ENCODE data around the gene CRYBA4. TPM values are rescaled to one million over a fixed set of nuclear protein-coding genes. Genes with fewer than 3 reads are reported as not detected.
A peak's percentile ranks its signal among the peaks of the same experiment; 100 is the strongest.

The CRYBA4 gene
- total RNA-seq, 4 donors from 2014 or later, result not detected

DNA sequence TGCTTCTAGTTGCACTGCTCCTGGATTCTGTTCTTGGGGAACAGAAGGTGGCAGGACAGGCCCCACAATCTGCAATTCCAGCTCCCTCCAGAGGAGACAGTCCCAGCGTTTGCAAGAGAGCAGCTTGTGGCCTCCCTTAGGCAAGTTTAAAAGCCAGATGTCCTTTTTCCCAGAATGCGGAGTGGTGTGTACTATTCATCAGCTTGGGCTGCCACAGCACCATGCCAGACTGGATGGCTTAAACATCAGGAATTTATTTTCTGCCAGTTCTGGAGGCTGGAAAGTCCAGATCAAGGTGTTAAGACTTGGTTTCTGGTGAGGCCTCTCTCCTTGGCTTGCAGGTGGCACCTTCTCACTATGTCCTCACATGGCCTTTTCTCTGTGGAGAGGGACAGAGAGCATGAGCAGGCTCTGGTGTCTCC is 47.3 kb downstream of the CRYBA4 start:
- H3K4me3 ChIP-seq, result no peak overlapping the region
- H3K4me1 ChIP-seq, result peaks cover 0 to 14% (median 14%) of the 10 kb centered on the region in 4 donors
- no peak for TF ChIP-seq EP300 (IDR thresholded peaks at IDR 0.05)
- TF ChIP-seq, protein P1, sequence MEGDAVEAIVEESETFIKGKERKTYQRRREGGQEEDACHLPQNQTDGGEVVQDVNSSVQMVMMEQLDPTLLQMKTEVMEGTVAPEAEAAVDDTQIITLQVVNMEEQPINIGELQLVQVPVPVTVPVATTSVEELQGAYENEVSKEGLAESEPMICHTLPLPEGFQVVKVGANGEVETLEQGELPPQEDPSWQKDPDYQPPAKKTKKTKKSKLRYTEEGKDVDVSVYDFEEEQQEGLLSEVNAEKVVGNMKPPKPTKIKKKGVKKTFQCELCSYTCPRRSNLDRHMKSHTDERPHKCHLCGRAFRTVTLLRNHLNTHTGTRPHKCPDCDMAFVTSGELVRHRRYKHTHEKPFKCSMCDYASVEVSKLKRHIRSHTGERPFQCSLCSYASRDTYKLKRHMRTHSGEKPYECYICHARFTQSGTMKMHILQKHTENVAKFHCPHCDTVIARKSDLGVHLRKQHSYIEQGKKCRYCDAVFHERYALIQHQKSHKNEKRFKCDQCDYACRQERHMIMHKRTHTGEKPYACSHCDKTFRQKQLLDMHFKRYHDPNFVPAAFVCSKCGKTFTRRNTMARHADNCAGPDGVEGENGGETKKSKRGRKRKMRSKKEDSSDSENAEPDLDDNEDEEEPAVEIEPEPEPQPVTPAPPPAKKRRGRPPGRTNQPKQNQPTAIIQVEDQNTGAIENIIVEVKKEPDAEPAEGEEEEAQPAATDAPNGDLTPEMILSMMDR (IDR thresholded peaks at IDR 0.05), result no peak
- no peak for TF ChIP-seq POLR2A (IDR thresholded peaks at IDR 0.05)
- peaks cover 0 to 38% of the 10 kb centered on the region in 2 donors for H3K27me3 ChIP-seq
- no peaks in the 10 kb centered on the region for H3K9me3 ChIP-seq
- no peaks in the 10 kb centered on the region for H3K36me3 ChIP-seq
- no peak for DNase-seq (ENCODE audit: low spot score in 2 of 2)
- 28 to 39% methylated on average over 2 of the region's 2 CpGs for WGBS, 2 donors
- no peak overlapping the region for H3K27ac ChIP-seq

DNA sequence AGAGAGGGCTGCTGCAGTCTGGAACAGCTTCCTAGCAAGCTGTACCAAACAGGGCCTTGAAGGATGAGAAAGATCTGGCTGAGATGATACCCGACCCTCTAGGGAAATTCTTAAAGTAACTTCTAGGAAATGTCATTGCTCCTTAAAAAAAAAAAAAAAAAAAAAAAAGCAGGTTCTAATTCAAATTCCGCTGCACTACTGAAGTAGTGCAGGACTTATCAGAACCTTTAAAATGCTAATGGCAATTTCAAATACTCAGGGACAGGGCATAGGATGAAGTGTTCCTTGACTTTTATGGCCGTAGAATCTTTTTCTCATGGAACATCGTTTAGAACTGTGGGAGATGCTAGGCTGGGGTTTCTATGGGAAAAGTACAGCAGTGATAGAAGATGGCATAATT is 48.7 kb downstream of the CRYBA4 start:
- H3K9me3 ChIP-seq, result no peaks in the 10 kb centered on the region
- H3K4me3 ChIP-seq, result no peak overlapping the region
- H3K4me1 ChIP-seq, result peaks cover 0 to 28% (median 23%) of the 10 kb centered on the region in 4 donors
- H3K36me3 ChIP-seq, result no peaks in the 10 kb centered on the region
- 81 to 84% methylated on average over 4 of the region's 4 CpGs for WGBS, 2 donors
- peaks cover 0 to 27% of the 10 kb centered on the region in 2 donors for H3K27me3 ChIP-seq
- TF ChIP-seq POLR2A (IDR thresholded peaks at IDR 0.05) (no peak), EP300 (IDR thresholded peaks at IDR 0.05) (no peak)
- TF ChIP-seq, protein P1 (IDR thresholded peaks at IDR 0.05), result no peak
- peak overlapping the region in 1 of 4 donors; percentile 60 for H3K27ac ChIP-seq
- DNase-seq (ENCODE audit: low spot score in 2 of 2), result no peak

DNA sequence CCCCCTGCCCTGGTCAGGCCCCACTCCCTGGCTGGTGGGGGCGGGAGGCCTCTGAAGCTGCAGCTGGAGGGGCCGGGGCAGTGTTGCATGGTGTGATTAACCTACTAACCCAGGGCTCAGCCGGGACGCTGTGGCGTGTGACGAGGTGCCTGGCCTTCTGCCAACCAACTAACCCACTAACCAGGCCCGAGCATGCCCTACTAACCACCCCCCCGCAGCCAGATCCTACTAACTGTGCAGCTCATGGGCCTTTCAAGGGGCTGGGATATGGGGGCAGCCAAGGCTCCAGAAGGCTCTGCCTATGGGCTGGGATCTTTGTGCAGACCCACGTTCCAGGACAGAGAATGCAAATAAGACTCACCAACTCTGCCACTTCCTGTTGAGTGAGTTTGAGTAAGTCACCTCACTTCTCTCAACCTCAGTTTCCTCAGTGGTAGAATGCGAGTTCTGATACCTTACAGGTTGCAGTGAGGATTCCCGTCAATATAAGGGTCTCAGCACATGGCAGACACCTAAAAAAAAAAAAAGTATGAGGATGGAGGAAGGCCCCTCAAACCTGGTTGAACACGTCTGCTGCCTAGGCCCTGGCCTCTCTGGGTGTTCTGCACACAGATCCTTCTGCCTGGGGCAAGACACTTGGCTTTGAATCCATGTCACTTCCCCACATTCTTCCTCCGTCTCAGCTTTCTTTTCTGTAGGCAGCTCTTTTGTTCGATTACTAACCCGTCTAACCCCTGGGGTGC is 49.7 kb downstream of the CRYBA4 start:
- Histone ChIP-seq H3K27ac (peak overlapping the region in 3 of 4 donors; percentile 94 to 96 (median 95)), H3K9me3 (no peaks in the 10 kb centered on the region)
- DNase-seq (ENCODE audit: low spot score in 2 of 2), result peak; percentile 18 to 20

DNA sequence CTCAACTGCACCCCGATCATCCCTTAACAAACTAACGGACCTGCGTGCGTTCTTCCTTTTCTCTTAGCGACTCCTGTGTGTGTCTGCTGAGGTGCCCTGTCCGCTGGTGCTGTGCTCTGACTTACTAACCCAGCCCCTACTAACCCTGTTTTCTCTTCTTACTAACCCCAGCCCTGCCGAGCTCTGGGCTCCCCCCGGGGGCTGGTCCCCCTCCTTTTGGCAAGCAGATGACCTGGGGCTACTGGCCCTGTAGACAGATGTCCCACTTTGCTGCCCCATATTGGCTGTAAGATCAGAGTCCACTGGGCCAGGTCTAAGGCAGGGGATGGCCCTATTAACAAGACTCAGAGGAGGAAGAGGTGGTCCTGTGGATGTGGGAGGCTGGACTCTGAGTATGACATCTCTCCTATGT is 50.3 kb downstream of the CRYBA4 start:
- no peaks in the 10 kb centered on the region for H3K36me3 ChIP-seq
- H3K4me3 ChIP-seq, result peak overlapping the region; percentile 64 to 77 (median 76)
- peaks cover 0 to 15% of the 10 kb centered on the region in 2 donors for H3K27me3 ChIP-seq
- H3K4me1 ChIP-seq, result peaks cover 0 to 32% (median 23%) of the 10 kb centered on the region in 4 donors
- H3K9me3 ChIP-seq, result no peaks in the 10 kb centered on the region
- TF ChIP-seq POLR2A (IDR thresholded peaks at IDR 0.05) (no peak), EP300 (IDR thresholded peaks at IDR 0.05) (no peak)
- TF ChIP-seq, protein P1 (IDR thresholded peaks at IDR 0.05), result no peak
- DNase-seq (ENCODE audit: low spot score in 2 of 2), result no peak
- 84 to 85% methylated on average over 8 of the region's 8 CpGs for WGBS, 2 donors
- peak overlapping the region; percentile 92 to 96 (median 94) for H3K27ac ChIP-seq

More for the DNA sequence above, 49.7 kb downstream of the CRYBA4 start:
- TF ChIP-seq EP300 (IDR thresholded peaks at IDR 0.05) (no peak), POLR2A (IDR thresholded peaks at IDR 0.05) (no peak)
- TF ChIP-seq, protein P1 (IDR thresholded peaks at IDR 0.05), result no peak
- H3K4me1 ChIP-seq, result peaks cover 0 to 32% (median 23%) of the 10 kb centered on the region in 4 donors
- no peaks in the 10 kb centered on the region for H3K36me3 ChIP-seq
- peaks cover 0 to 20% of the 10 kb centered on the region in 2 donors for H3K27me3 ChIP-seq
- WGBS, 2 donors, result 78 to 81% methylated on average over 14 to 15 of the region's 15 CpGs
- peak overlapping the region in 1 of 4 donors; percentile 75 for H3K4me3 ChIP-seq

All from tibial nerve (tissue), 4 donors.